ENCODE data around the gene LDB1. TPM values are rescaled to one million over a fixed set of nuclear protein-coding genes. Genes with fewer than 3 reads are reported as not detected.

Gene LDB1
- total and polyA plus RNA-seq, 2 of the 13 experiments (the other 11 are each of a cell fraction or from before 2014, with no cell fraction given), result 17.2 to 45.5 TPM

GRCh38 chr10:102114861-102115618, 5.1 kb downstream of the LDB1 start (continued):
- TF ChIP-seq ZBTB49 (CRISPR knock-in tag; IDR thresholded peaks at IDR 0.05; ENCODE audit: borderline replicate concordance), result no peak
- no peak for TF ChIP-seq HOXA9 (CRISPR knock-in tag; IDR thresholded peaks at IDR 0.05; ENCODE audit: borderline replicate concordance)
- peak; percentile 39; the same call in 1 of the 2 replicates for TF ChIP-seq ZNF574 (CRISPR knock-in tag; IDR thresholded peaks at IDR 0.05)
- no peak for TF ChIP-seq ZNF333 (CRISPR knock-in tag; IDR thresholded peaks at IDR 0.05; ENCODE audit: borderline replicate concordance)
- no peak for TF ChIP-seq NFATC3 (CRISPR knock-in tag; IDR thresholded peaks at IDR 0.05)
- TF ChIP-seq MAX (IDR thresholded peaks at IDR 0.05), result no peak
- no peak for TF ChIP-seq ZBTB38 (CRISPR knock-in tag; IDR thresholded peaks at IDR 0.05)
- TF ChIP-seq ZNF816 (CRISPR knock-in tag; IDR thresholded peaks at IDR 0.05; ENCODE audit: borderline replicate concordance), result no peak
- TF ChIP-seq ZNF580 (CRISPR knock-in tag; IDR thresholded peaks at IDR 0.05; ENCODE audit: borderline replicate concordance, low read depth), result 0 out of 2 replicates have a peak, but pooled peaks have one; percentile 20
- TF ChIP-seq TBX3 (IDR thresholded peaks at IDR 0.05; ENCODE audit: borderline replicate concordance), result no peak
- peak; percentile 95 for TF ChIP-seq MAZ (IDR thresholded peaks at IDR 0.05; ENCODE audit: borderline replicate concordance, low read depth, low read length)
- TF ChIP-seq MAZ (CRISPR knock-in tag; IDR thresholded peaks at IDR 0.05; ENCODE audit: low read depth), result no peak; the same call in 1 of the 2 replicates
- TF ChIP-seq ZMYM4 (CRISPR knock-in tag; IDR thresholded peaks at IDR 0.05), result no peak
- TF ChIP-seq GTF2F1 (IDR thresholded peaks at IDR 0.05; ENCODE audit: low read length), result no peak
- TF ChIP-seq ZNF3 (CRISPR knock-in tag; IDR thresholded peaks at IDR 0.05), result no peak
- TF ChIP-seq GATA4 (IDR thresholded peaks at IDR 0.05; ENCODE audit: borderline replicate concordance, low read depth), result peak; percentile 63; the same call in 1 of the 2 replicates
- TF ChIP-seq NFIB (CRISPR knock-in tag; IDR thresholded peaks at IDR 0.05; ENCODE audit: borderline replicate concordance), result no peak
- no peak for TF ChIP-seq NFE2 (CRISPR knock-in tag; IDR thresholded peaks at IDR 0.05)
- TF ChIP-seq CREB1 (IDR thresholded peaks at IDR 0.05), result no peak
- TF ChIP-seq CREB1 (CRISPR knock-in tag; IDR thresholded peaks at IDR 0.05), result no peak
- no peak for TF ChIP-seq NFKB2 (CRISPR knock-in tag; IDR thresholded peaks at IDR 0.05; ENCODE audit: borderline replicate concordance)
- no peak for TF ChIP-seq GFI1 (CRISPR knock-in tag; IDR thresholded peaks at IDR 0.05; ENCODE audit: borderline replicate concordance)
- TF ChIP-seq CHD2 (IDR thresholded peaks at IDR 0.05; ENCODE audit: low read depth, low read length), result no peak
- TF ChIP-seq ZNF572 (CRISPR knock-in tag; IDR thresholded peaks at IDR 0.05), result no peak
- peak; percentile 9; the same call in 1 of the 2 replicates for TF ChIP-seq RXRB (CRISPR knock-in tag; IDR thresholded peaks at IDR 0.05; ENCODE audit: borderline replicate concordance)
- no peak; the same call in 1 of the 2 replicates for TF ChIP-seq HOXA5 (CRISPR knock-in tag; IDR thresholded peaks at IDR 0.05)
- no peak for TF ChIP-seq ZNF432 (CRISPR knock-in tag; IDR thresholded peaks at IDR 0.05; ENCODE audit: borderline replicate concordance)
